ENCODE measurements around the gene STIM1.
"Not testable (repeated sequence)": the region's sequence is repeated elsewhere in the genome, so short reads cannot be mapped to it uniquely, and the experiment has no call there.

The STIM1 gene

DNA sequence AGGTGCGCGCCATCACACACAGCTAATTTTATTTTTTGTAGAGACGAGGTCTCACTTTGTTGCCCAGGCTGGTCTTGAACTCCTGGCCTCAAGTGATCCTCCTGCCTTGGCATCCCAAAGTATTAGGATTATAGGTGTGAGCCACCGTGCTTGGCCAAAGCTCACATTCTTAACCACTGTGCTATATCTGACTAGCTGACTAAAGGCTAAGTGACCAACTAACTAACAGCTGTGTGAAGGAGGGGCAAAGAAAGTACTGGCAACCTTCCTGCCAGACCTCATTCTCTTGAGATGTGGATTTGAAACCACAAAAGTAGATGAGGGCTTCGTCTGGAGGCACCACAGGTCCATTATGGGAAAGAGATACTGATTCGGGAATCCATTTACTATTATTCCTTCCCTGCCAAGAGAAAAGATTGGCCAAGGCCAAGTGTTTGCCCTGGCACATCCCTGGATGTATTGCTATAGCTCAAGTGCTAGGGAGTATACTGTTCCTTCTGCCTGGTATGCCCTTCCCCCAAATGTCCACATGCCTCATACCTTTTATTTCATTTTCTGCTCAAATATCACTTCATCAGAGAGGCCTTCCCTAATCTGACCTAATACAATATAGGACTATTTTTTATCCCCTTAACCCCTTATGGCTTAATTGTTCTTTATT, 186.4 kb downstream of the STIM1 start:
- DNase-seq = no peak

DNA sequence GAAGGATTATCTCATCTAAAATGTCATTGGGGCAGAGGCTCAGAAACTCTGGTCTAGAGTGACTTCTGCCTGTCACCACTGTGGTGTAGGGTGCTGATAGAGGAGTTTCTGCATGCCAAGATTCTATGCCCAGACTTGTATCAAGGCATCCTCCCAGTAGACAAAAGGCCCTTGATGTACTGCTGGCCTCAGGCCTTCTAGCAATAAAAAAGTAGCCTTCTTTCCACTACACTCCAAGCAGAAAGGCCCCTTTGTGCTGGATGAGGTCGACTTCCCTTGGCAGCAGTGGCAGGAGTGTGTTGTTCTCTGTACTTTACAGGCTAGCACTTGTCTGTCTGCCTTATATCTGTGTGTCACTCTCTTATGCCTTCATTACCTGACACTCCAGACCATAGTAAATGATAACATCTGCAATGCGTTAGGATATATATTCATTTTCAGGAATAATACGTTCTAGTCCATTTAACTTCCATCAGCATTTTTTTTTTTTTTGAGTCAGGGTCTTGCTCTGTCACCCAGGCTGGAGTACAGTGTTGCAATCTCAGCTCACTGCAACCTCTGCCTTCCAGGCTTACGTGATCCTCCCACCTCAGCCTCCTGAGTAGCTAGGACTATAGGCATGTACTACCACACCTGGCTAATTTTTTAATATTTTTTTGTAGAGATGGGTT, 189.6 kb downstream of the STIM1 start:
- no peak for DNase-seq

DNA sequence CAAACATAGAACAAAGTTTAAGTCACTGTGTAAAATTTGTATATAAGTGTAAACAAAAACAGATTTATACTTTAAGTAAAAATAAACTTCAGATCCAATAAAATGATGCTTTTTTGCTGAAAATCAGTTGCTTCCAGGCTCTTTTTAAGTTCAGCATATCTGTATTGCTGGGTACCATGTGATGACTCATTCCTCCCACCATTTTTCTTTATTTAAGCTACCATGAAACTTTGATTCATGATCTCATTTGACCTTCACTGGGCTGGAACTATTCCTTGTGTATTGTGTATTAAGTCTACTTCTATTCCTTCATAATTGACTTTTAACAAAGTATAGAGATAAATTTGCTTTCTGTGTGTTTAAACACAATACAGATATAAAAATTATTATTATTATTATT, 192.9 kb downstream of the STIM1 start:
- no peak for DNase-seq

DNA sequence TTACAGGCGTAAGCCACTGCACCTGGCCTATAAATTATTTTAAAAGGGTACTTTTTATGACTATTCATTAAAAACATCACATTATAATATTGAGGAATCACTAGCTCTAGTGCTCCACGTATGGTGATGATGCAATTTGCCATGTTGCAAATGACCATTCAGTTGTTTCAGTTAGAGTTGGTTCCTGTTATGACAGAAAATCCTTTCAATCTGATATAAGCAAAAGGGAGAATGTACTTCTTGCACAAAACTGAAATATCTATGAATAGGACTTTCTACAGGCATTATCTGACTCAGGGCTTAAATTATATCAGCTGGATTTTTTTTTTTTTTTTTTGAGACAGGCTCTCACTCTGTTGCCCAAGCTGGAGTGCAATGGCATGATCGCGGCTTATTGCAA, 193.5 kb downstream of the STIM1 start:
- no peak for DNase-seq

DNA sequence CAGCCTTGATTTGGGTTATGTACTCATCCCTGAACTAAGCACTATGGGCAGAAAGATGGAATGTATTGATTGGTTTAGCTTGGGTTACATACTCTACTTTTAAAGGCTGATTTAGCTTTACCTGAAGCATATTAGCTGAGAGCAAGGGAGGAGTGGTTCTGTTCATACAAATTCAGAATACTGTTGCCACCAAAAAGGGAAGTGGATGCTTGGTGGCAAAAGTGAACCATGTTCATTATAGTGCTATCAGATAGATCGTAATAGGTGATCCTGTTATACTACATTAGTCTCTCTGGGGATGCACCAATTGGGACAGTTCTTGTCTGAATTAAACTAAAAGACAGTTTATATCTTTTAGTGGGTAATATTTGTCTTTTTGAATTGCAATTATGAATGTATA, 194.7 kb downstream of the STIM1 start:
- DNase-seq = no peak

DNA sequence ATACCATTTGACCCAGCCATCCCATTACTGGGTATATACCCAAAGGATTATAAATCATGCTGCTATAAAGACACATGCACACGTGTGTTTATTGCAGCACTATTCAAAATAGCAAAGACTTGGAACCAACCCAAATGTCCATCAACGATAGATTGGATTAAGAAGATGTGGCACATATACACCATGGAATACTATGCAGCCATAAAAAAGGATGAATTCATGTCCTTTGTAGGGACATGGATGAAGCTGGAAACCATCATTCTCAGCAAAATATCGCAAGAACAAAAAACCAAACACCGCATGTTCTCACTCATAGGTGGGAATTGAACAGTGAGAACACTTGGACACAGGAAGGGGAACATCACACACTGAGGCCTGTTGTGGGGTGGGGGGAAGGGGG, 197.7 kb downstream of the STIM1 start:
- DNase-seq = not testable (repeated sequence)

DNA sequence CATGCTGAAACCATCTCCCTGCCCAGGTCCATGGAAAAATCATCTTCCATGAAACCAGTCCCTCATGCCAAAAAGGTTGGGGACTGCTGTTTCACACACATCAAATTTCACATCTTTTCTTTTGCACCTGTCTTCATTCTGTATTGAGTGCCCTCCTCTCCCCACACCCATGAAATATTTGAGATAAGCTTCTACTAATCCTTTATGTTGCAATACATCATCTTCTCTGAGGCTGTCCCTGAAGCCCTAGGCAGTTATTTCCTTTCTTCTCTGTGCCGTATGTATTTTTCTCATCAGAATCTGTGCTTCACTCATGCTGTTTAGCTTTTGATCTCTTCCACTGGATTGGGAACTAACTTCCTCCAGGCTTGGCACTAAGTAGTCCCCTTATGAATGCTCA, 199.2 kb downstream of the STIM1 start:
- no peak for DNase-seq

DNA sequence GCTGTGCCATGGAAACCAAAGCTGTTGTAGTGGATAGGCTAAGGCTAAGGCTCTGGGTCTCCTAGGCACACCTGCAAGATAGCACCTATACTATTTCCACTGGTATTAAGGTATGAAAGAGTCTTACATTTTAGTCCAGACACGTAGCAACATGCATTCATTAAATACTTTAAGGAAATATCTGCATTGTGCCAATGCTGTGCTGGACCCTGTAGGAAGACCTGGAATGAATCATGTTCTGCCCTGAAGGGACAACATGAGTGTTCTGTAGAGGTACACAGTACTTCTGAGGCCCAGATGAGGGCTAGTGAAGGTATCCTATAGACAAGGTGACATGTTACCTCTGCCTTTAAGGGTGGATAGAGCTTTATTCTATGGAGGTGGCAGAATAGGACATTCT, 204.0 kb downstream of the STIM1 start:
- no peak for DNase-seq

DNA sequence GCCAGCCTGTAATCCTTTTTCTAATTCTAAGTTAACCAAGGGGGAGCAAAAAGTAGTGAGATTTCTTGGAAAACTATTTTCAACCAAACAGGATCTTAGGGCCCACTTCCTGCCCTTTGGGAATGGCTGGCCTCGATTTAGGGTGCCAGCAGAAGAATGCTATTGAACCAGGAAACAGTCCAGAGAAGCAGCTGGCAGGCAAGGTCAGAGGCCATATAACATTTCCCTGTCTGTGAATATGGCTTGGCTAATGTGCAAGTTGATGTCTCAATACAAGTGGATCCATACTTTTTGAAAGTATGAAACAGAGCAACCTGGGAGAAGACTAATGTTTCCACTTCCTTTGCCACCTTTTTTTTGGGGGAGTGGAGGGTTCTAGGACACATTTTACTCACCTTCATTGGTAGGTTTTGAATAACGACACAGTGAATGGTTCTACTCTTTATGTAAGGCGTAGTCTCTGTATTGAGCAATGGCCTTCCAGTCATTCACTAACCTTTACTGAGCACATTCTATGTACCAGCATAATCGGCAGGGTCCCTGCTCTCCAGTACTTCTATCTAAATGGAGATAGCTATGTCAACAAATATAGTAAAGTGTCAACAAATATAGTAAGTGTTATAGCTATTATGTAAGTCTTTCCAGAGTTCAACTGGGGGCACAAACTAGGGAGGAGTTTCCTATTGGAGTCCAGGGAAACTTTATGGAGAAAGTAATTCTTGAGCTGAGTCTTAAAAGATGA, 204.9 kb downstream of the STIM1 start:
- no peak for DNase-seq

DNA sequence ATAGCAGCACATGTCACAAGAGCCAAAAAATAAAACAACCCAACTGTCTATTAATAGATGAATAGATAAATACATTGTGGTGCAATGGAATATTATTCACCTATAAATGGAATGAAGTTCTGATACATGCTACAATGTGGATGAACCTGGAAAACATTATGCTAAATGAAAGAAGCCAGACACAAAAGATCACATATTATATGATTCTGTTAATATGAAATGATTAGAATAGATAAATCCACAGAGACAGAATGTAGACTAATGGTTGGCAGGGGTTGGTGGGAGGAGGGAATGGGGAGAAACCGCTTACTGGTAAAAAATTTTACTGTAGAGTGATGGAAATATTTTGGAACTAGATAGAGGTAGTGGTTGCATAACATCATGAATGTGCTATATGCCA, 206.2 kb downstream of the STIM1 start:
- no peak for DNase-seq

DNA sequence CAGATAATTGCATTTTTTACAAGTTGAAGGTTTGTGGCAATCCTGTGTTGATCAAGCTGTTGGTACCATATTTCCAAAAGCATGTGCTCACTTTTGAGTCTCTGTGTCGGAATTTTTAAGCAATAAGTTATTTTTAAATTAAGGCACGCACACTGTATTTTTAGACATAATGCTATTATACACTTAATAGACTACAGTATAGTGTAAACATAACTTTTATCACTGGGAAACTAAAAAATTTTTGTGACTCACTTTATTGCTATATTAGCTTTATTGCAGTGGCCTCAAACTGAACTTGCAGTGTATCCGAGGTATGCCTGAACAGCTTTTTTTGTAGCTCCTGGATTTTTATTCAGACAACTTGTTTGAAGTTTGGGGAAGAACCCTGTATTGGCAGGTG, 207.9 kb downstream of the STIM1 start:
- no peak for DNase-seq

DNA sequence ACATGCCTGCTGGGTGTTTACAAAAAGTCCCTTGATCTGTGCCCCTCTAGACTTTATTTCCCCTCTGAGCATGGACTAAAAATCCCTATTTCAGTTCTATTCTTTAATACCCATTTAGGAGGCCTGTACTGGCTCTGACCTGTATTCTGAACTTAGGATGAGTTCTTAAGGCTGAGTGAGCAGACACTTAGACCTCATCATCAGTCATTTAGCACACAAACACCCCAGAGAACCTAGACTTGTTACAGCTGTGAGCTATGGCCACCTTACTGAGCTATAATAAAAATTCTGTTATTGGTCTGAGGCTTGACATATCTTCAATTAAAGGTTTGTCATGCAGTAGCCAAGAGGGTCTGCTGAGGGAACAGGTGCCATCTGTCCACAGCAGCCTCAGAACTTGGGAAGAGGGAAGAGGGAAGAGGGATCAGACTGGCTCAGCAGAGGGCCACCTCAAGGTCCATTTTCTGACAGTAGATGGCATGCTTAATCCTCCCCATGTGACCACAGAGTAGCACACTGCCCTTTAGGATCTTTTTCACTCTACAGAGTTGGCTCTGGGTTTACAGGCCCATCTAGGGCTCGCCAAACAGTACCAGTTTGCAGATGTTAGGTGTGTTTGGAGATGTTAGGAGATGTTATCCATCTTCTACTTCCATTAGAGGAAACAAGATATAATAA, 209.0 kb downstream of the STIM1 start:
- no peak for DNase-seq

DNA sequence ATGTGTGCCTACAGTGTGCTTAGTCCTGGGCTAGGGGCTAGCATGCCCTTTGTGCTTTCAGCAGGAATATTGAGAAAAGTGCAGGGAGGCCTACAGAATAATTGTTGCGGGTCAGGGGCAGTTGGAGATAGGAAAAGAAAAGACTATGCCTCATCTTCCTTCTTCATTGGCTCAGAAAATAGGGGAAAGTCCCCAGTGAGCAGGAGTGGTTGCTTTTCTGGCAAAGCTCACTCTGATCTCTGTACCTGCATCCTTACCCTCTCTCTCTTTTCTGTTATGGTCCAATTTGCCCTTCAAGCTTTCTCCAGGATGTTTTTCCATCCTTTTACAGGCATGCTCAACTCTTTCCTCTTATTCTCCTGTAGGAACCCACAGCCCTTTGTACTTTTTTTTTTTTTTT, 209.6 kb downstream of the STIM1 start:
- DNase-seq = no peak

DNA sequence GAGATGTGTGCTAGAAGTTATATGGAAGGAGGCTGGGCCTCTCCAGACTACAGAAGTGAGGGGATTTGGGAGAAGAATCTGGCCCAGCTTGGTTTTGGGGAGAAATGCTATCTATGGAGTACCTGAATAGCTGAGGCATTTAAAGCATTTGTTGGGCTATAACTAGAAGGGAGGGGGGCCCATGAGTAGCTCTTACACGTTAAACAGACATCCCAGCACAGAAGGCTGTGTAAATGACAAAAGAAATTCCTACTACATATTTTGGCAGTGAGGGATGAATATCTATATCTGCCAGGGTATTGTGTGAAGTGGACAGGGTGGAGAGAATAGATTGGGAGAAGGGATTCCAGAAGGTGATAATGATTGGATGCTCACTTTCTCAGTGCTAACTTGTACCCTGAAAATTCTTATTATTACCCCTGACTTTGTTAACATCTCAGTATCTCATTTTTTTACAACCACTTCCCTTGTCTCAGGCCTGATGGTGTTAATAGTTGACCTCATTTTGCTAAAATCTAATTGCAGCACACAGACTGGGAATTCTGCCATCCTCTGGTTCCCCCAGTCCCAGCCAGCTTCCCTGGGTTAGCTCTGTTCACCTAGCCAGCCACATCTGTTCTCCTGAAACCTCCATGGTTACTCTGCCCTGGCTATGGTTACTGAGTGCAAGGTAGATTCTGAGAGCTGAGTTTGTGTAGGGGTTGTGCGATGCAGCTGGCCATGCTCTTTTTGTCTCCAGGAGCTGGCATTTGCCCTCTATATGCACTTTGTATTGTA, 210.3 kb downstream of the STIM1 start:
- DNase-seq = no peak

DNA sequence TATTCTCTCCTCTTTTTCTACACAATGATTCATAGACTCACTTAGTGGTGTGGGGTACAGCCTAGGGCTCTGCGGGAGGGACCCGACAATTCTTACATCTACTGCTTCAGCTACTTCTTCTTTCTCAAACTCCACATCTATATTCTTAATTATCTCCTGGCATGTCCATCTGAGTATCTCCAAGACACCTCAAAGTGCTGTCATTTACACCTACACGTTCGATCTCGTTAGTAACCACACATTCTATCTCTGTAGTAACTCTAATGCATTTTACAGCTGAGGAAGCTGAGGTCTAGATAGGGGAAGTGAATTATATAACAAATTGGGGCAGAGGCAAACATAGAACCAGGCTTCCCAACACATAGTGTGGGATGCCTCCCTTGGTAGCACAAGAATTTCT, 211.4 kb downstream of the STIM1 start:
- DNase-seq = no peak

DNA sequence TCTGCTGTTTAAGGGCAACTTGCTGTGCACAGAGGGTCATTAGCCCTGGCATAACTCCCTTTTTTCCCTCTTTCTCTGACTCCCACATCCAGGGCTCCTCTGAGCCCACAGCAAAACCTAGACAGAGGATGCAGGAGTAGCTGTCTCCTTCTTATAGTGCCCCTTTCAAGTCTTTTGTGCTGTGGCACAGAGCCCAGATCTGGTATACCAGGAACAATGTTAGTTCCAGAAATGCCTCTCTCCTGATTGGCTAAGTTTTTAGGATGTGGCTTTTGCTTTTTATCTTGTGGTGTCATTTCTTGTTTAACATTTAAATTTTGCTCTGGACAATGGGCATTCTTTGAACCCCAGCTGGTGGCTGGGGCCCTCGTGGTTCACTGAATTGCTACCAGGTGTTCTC, 213.5 kb downstream of the STIM1 start:
- no peak for DNase-seq

DNA sequence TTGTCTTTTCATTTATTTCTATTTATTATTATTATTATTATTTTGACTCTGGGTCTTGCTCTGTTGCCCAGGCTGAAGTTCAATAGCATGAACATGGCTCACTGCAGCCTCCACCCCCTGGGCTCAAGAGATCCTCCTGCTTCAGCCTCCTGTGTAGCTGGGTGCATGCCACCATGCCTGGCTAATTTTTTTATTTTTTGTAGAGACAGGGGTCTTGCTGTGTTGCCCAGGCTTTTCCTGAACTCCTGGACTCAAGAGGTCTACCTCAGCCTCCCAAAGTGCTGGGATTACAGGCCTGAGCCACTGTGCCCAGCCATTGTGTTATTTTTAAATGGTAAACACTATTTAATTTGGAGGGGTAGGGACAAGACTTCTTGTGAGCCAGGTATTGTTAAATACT, 215.9 kb downstream of the STIM1 start:
- no peak for DNase-seq

DNA sequence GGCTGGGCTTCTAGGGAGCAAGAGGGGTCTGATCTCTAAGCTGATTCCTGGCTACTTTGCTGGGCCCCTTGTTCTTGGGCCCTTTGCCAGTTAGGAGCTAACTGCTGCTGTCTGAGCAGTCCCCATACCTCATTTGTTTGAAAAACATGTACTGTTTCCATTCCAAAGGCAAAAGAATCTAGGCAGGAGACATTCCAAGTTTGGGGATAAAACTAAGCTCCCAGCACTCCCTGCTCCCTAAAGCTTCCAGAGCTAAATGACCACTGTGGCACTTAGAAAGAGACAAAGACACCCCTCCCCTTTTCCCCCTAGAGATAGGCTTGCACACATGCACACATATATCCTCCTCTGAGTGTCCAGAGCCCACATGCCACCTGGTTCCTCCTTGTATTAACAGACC, 216.4 kb downstream of the STIM1 start:
- DNase-seq = no peak

DNA sequence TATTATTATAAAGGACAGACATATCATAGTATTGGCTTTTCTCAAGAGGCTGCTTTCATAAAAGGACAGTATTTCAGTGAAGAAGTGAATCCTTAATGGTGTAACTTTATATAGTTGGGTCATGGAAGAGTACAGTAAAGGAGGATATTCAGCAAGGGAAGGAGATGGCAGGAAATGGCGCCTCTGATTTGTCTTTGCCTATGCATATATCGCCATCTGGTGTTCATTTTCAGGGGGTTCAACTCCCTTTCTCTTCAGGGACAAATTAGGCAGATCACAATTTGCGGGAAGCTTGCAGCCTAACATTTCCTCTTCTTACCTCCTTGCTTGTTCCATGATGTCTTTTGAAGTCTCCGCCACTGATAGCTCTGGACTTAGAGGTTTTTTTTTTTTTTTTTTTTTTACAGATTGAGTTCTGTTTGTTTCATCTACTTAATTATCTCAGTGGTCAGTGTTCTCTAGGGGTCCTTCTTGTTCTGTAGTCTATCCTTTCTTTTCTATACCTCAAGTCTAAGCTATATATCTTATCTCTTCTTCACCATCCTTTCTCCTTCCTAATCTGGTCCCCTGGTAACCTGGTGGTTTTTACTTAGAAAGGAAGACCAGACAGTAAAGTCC, 217.3 kb downstream of the STIM1 start:
- DNase-seq = peak; percentile 66

DNA sequence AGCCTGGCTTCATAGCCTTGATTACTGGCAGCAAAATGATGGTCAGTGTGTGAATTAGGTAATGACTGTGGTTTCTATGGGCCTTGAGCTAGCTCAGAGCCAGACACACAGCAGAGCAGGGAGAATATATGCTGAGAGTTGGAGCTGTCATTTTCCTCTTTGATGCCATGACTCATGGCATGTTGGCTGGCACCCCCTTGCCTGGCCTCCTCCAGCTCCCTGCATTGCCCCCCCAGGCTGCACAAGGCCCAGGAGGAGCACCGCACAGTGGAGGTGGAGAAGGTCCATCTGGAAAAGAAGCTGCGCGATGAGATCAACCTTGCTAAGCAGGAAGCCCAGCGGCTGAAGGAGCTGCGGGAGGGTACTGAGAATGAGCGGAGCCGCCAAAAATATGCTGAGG, 218.8 kb downstream of the STIM1 start:
- no peak for DNase-seq

DNA sequence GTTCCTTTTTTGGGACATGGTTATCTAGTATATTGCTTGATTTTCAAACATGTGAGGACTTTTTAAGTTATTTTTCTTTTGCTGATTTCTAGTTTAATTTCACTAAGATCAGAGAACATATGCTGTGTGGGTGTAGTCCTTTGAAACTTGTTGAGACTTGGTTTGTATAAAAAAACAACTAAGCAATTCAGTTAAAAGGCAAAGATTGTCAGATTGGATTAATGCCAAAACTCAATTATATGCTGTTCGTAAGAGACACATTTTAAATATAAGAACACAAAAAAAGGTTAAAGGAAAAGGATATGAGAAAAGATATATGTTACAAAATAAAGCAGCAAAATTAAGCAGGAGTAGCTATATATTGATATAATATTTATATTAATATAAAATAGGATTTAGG, 221.3 kb downstream of the STIM1 start:
- DNase-seq = no peak

DNA sequence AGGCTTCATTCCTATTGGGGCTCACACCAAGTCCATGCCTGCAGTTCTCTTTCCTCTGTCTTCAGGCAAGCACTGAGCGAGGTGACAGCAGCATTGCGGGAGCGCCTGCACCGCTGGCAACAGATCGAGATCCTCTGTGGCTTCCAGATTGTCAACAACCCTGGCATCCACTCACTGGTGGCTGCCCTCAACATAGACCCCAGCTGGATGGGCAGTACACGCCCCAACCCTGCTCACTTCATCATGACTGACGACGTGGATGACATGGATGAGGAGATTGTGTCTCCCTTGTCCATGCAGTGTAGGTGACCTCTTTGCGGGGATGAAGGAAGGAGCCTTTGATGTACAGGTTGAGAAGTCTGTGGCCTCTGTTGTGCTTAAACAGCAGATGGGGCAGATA, 227.7 kb downstream of the STIM1 start:
- no peak for DNase-seq
